Naive B cell (primary cell): ENCODE data around the gene ELP4. TPM values are rescaled to one million over a fixed set of nuclear protein-coding genes. Genes with fewer than 3 reads are reported as not detected.

Experiments used
- ATAC-seq, 2 donors: fragments of 150-1000 bp; cut with Tn5 transposase; 2 replicates each; pipeline ENCODE4 v1.10.0; 2021; ENCODE audit warnings: low read depth in 2 of 2, mild to moderate bottlenecking in 2 of 2, moderate library complexity in 2 of 2
- DNase-seq: peaks from one replicate; pipeline ENCODE4 v3.0.0; 2022
- H3K27ac Mint-ChIP-seq, 6 donors: one replicate each; pipeline ENCODE4 v1.8.0; 2020 to 2022; ENCODE audit warnings: mild to moderate bottlenecking in 6 of 6, mixed read lengths in 6 of 6, moderate library complexity in 5 of 6, inconsistent platforms in 2 of 6
- H3K27me3 Mint-ChIP-seq, 3 donors: one replicate each; pipeline ENCODE4 v1.8.0; 2021 to 2022; ENCODE audit warnings: mixed read lengths in 3 of 3, mild to moderate bottlenecking in 1 of 3
- H3K36me3 Mint-ChIP-seq, 2 donors: one replicate each; pipeline ENCODE4 v1.8.0; 2020 to 2022; ENCODE audit warnings: mixed read lengths in 2 of 2, inconsistent platforms in 1 of 2, mild to moderate bottlenecking in 1 of 2
- H3K4me1 Mint-ChIP-seq, 3 donors: one replicate each; pipeline ENCODE4 v1.8.0; 2020 to 2022; ENCODE audit warnings: mixed read lengths in 3 of 3, inconsistent platforms in 1 of 3, mild to moderate bottlenecking in 1 of 3, moderate library complexity in 1 of 3
- H3K4me3 Mint-ChIP-seq, 8 donors: one replicate each; pipeline ENCODE4 v1.8.0; 2020 to 2022; ENCODE audit warnings: mild to moderate bottlenecking in 8 of 8, mixed read lengths in 8 of 8, moderate library complexity in 8 of 8, inconsistent platforms in 2 of 8
- H3K9me3 Mint-ChIP-seq, 7 donors: one replicate each; pipeline ENCODE4 v1.8.0; 2020 to 2022; ENCODE audit warnings: mixed read lengths in 7 of 7, mild to moderate bottlenecking in 5 of 7, inconsistent platforms in 2 of 7, moderate library complexity in 1 of 7
- polyA plus RNA-seq, 6 donors: library from polyadenylated mRNA; unstranded; fragments of 300-500 nt; fragmentation: Illumina TruSeq; gene quantifications; one replicate each; pipeline ENCODE4 v1.2.3, GENCODE V29; 2021; ENCODE audit warnings: low read depth in 6 of 6

The ELP4 gene
- polyA plus RNA-seq, 6 donors from 2014 or later, result 16.7 to 25.0 (median 19.9) TPM

DNA sequence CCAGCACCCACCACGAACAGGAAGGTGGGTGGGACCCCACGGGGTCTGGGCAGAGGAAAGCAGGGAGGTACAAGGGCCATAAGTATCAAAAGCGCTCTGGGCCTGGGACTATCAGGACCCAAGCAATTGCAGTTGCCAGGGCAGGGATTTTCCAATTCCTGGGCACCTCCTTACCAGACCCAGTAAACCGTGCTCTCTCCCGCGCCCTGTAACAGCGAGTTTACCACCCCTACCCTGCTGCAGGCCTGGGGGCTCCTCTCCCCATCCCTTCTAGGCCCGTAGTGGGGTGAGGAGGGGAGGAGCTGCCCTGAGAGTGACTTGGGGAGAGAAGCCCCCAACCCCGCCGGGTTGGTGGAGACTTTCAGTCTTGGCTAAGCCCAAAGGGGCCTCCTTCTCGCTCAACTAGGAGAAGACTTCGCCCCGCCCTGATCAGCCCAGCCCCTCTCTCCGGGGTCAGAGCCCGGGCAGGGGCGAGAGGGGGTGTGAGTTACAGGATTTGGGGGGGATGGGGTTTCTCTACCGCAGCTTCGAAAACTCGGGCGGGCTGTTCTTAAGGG lies 296.1 kb downstream of the ELP4 start:
- Mint-ChIP-seq H3K9me3 (peaks cover 18 to 56% (median 51%) of the 10 kb centered on the region in 7 donors), H3K36me3 (peaks cover 7 to 67% of the 10 kb centered on the region in 2 donors), H3K4me1 (peaks cover 35 to 36% (median 35%) of the 10 kb centered on the region in 3 donors), H3K4me3 (peak overlapping the region in 1 of 8 donors; percentile 35), H3K27me3 (peaks cover 73 to 84% (median 84%) of the 10 kb centered on the region in 3 donors), H3K27ac (peak overlapping the region in 2 of 6 donors; percentile 7 to 26)
- no peak for DNase-seq
- no peak for ATAC-seq

DNA sequence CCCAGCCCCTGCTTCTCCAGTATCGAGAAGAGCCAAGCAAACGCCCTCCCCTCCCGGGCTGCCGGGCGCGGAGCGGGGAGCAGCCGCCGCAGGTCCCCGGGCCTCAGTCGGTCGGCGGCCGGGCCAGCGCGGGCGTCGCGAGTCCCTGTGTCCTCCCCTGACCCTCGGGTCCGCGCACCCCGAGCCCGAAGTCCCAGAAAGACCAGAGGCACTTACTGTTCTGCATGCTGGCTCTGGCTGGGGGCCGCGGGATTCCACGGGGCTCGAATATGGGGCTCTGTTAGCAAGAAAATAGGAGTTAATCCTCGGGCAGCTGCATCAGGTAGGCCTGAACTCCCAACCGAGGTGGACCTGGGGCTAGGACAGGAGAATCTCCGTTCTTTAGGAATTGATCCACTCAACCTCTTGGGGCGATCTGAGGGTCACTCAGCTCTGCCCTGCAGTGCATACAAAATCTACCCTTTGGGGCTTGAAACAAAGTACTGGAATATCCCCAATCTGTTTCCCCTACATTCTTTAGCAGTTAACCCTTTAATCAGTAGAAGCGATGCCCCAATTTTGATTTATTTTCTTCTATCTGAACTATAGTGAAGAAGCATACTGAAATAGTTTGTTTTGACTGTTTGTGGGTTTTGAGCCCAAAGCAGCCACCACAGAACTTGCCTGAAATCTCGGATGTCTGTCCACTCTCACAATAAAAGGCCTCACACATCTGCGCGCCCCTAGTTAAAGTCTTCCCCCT lies 296.8 kb downstream of the ELP4 start:
- DNase-seq, result no peak
- Mint-ChIP-seq H3K27me3 (peaks cover 73 to 84% (median 84%) of the 10 kb centered on the region in 3 donors), H3K4me3 (peak overlapping the region in 3 of 8 donors; percentile 0 to 67 (median 16)), H3K4me1 (peaks cover 41 to 42% (median 41%) of the 10 kb centered on the region in 3 donors), H3K36me3 (peaks cover 10 to 67% of the 10 kb centered on the region in 2 donors), H3K9me3 (peaks cover 16 to 55% (median 51%) of the 10 kb centered on the region in 7 donors), H3K27ac (peak overlapping the region in 3 of 6 donors; percentile 35 to 40 (median 35))
- ATAC-seq, result no peak

- DNase-seq (no peak), ATAC-seq (no peak)
- Mint-ChIP-seq H3K4me1 (peaks cover 45 to 49% (median 46%) of the 10 kb centered on the region in 3 donors), H3K4me3 (peak overlapping the region in 5 of 8 donors; percentile 15 to 67 (median 37)), H3K27ac (peak overlapping the region in 3 of 6 donors; percentile 35 to 40 (median 35)), H3K27me3 (peaks cover 74 to 87% (median 87%) of the 10 kb centered on the region in 3 donors), H3K36me3 (peaks cover 10 to 70% of the 10 kb centered on the region in 2 donors), H3K9me3 (peaks cover 18 to 57% (median 54%) of the 10 kb centered on the region in 7 donors)
These were observed 297.6 kb downstream of the ELP4 start for GRCh38 chr11:31806928-31807798.

DNA sequence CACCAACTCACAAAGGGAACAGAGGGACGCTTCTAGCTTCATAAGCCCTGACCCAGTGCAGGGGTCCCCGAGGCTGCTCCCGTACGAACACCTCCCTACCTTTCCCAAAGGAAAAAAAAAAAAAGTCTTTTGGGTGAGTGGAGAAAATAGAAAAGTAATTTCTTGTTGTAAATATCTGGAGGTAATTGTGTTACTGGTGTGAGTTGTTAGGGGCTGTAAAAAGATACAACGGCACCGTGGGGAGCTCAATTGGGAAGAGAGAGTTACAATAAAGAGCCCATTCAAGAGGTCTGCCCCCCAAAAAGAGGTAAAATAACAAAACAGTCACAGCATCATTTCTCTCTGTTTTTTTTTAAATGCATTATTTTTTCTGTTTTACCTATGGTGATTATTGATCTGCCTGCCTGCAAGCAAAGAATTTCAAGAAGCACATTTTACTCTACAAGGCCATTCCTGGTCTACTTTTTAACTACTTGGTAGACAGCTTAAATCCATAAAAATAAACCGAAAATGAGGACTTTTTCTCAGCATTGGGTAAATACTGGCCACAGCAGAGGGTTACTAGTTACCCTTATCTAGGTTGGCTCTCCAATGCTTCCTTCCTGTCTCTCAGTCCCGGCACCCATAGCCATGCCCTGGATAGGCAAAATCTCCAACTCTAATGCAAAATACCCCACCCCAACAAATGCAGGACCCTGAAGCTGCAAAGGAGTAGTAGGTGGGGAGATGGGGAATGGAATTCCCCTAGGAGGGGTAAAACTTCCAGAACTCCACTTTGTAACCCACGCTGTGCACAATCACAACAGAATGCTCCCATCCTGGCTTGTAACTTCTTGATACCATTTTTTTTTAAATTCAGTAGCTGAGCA lies 298.5 kb downstream of the ELP4 start:
- peaks cover 71 to 85% (median 85%) of the 10 kb centered on the region in 3 donors for H3K27me3 Mint-ChIP-seq
- DNase-seq (no peak), ATAC-seq (no peak)
- peak overlapping the region in 4 of 8 donors; percentile 28 to 67 (median 38) for H3K4me3 Mint-ChIP-seq
- H3K9me3 Mint-ChIP-seq, result peaks cover 12 to 54% (median 50%) of the 10 kb centered on the region in 7 donors
- peaks cover 10 to 65% of the 10 kb centered on the region in 2 donors for H3K36me3 Mint-ChIP-seq
- H3K4me1 Mint-ChIP-seq, result peaks cover 46 to 55% (median 50%) of the 10 kb centered on the region in 3 donors
- H3K27ac Mint-ChIP-seq, result peak overlapping the region in 4 of 6 donors; percentile 10 to 66 (median 37)

DNA sequence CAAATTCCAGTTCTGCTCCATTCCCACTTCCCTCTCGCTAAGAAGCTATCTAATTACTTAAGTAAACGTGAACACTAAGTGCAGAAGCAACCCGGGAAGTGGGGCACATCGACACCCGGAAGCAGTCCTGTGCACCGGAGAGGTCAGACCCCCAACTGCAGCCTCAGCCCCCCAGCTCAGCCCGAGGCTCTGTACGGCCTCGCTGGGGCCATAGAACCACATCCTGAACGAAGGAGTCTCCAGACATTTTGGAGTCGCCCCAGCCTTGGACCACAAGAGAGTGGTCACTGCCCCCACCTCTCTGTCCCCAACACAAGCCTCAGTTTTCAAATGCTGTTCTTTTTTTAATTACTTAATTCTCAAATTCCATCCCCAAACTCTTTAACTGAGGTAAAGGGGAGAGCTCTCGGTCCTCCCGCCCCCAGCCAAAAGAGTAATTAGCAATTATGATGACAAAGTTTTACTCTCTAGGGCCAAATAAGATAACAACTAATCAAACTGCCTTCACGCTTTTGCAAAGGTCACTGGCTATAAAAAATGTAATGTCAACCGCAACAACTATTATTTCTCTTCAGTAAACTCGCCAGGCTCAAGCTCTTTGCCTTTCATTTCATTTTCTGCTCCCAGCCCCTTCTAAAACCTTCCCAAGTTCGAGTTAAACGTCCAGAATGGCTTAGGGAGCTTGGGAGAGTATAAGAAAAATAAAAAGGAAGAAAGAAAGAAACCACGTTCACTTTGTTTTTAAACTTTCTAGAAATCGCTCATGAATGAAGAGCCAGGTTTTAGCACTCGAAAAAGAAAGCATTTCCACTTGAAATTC lies 299.4 kb downstream of the ELP4 start:
- Mint-ChIP-seq H3K36me3 (peaks cover 10 to 56% of the 10 kb centered on the region in 2 donors), H3K27ac (peak overlapping the region in 2 of 6 donors; percentile 58 to 64), H3K4me3 (peak overlapping the region; percentile 25 to 86 (median 76)), H3K4me1 (peaks cover 42 to 49% (median 46%) of the 10 kb centered on the region in 3 donors), H3K27me3 (peaks cover 68 to 76% (median 76%) of the 10 kb centered on the region in 3 donors), H3K9me3 (peaks cover 3 to 47% (median 41%) of the 10 kb centered on the region in 7 donors)
- ATAC-seq (no peak), DNase-seq (no peak)

DNA sequence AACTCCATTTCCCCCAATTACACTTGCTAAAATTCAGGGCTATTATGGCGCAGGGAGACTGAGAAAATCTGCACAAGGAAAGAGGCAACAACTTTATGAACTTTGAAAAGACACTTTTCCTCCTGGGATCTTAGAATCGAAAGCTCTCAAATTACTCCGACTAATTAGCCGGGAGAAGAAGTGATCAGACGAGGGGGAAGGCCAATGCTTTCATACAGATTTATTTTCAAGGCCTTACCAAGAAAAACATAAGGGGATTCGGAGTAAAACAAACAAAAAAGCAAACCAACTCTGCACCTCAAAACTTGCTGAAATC lies 299.9 kb downstream of the ELP4 start:
- no peak for ATAC-seq
- DNase-seq, result no peak
- H3K36me3 Mint-ChIP-seq, result peaks cover 10 to 51% of the 10 kb centered on the region in 2 donors
- H3K4me3 Mint-ChIP-seq, result peak overlapping the region; percentile 44 to 86 (median 80)
- H3K9me3 Mint-ChIP-seq, result peaks cover 0 to 42% (median 35%) of the 10 kb centered on the region in 7 donors
- peaks cover 67 to 75% (median 75%) of the 10 kb centered on the region in 3 donors for H3K27me3 Mint-ChIP-seq
- H3K4me1 Mint-ChIP-seq, result peaks cover 36 to 48% (median 40%) of the 10 kb centered on the region in 3 donors
- H3K27ac Mint-ChIP-seq, result peak overlapping the region in 3 of 6 donors; percentile 58 to 90 (median 64)

DNA sequence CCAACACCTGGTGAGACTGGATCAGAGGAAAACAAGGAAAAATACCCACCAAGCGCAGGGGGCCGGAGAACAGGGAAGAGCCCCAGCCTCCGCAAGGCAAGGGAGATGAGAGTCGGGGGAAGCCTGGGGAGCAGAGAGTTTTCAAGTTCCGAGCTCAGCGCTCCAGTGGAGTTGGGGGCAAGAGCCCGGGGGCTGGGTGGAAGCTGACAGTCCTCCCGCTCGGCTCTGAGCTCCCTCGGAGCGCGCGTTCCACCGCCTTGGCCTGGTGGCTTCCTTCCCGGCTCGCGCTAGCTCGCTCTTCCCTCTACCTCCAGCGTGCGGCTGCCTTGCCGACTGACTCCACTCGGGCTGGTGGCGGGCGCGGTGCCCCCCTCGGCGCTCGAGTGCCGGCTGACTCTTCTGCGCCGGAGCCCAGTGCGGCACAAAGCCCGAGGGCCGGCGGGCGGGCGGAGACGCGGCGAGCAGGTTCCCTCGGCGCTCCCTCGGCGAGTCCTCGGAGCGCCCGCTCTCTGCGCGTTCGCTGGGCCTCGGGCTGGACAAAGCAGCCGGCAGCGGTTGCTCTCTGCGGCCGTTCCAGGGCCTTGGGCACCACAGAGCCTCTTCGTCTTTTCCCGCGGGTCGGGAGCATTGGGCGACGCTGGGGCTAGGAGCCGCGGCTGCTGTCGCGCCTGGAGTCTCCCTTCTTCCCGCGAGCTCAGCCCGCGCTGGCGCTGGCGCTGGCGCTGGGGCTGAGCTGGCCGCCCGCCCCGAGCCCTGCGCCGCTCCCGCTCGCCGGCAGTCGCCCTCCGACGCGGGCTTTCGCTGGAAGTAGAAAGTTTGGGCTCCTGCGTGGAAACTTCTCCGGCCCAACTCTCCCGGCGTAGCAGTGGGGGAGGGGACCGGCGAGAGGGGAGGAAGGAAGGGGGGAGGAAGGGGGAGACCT lies 300.6 kb downstream of the ELP4 start:
- DNase-seq, result no peak
- Mint-ChIP-seq H3K4me3 (peak overlapping the region; percentile 76 to 93 (median 88)), H3K36me3 (peaks cover 10 to 50% of the 10 kb centered on the region in 2 donors), H3K27me3 (peaks cover 68 to 77% (median 76%) of the 10 kb centered on the region in 3 donors), H3K9me3 (peaks cover 0 to 41% (median 31%) of the 10 kb centered on the region in 7 donors), H3K4me1 (peaks cover 36 to 50% (median 41%) of the 10 kb centered on the region in 3 donors), H3K27ac (peak overlapping the region in 3 of 6 donors; percentile 77 to 90 (median 87))
- ATAC-seq, result no peak

DNA sequence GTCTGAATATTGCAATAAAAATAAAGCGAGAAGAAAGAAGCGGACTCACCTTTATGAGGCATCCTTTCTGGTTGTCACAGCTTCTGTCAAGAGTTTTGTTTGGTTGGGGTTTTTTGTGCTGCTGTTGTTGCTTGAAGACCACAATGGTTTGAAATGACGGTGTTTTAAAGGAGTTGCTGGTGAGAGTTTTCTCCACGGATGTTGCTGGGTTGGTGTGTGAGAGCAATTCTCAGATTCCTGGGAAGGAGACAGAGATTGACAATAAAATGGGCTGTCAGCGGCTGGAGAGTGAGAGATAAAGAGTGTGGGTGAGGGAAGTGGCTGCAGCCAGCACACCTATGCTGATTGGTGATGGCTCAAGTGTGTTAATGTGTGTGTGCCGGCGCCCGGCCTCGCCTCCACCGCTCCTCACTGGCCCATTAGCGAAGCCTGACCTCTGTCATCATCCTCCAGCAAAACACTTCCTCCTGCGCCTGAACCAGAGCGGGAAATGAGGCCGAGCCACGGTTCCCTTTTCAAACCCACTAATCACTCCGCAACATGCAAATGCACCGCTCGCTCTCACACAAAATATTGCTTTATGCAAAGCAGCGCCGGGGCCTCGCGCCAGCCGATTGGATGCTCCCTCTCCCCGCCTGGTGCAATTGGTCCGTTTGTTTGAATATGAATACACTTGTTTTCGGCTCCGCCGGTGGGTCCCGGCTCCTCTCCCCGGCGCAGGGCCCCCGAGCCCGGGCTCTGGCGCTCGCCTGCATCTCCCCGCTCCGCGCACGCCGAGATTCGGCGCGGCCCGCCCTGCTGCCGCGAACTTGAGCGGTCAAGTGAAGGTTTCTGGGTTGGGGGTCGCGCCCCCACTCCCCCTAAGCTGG lies 301.4 kb downstream of the ELP4 start, which contains the start of gene PAX6:
Gene PAX6, minus strand, starts transcription at position 544 of the 869 bp plus-strand sequence. CDS start 4,911 bp downstream, outside the sequence.
- H3K36me3 Mint-ChIP-seq, result peaks cover 10 to 50% of the 10 kb centered on the region in 2 donors

GRCh38 chr11:31812383-31813381 lies 303.1 kb downstream of the ELP4 start:
- DNase-seq (no peak), ATAC-seq (no peak)
- Mint-ChIP-seq H3K27ac (peak overlapping the region in 4 of 6 donors; percentile 20 to 68 (median 66)), H3K36me3 (peaks cover 10 to 37% of the 10 kb centered on the region in 2 donors), H3K4me3 (peak overlapping the region; percentile 76 to 91 (median 86)), H3K27me3 (peaks cover 66 to 74% (median 71%) of the 10 kb centered on the region in 3 donors), H3K9me3 (peaks cover 0 to 35% (median 24%) of the 10 kb centered on the region in 7 donors), H3K4me1 (peaks cover 48 to 65% (median 58%) of the 10 kb centered on the region in 3 donors)

More for the DNA sequence above, 301.4 kb downstream of the ELP4 start, which contains the start of gene PAX6:
- H3K27me3 Mint-ChIP-seq, result peaks cover 71 to 81% (median 79%) of the 10 kb centered on the region in 3 donors
- ATAC-seq, result peak; percentile 80 to 84
- peak within 1 kb of the TSS in 5 of 6 donors; percentile 14 to 93 (median 77) for H3K27ac Mint-ChIP-seq
- H3K4me1 Mint-ChIP-seq, result peaks cover 40 to 57% (median 48%) of the 10 kb centered on the region in 3 donors
- peak within 1 kb of the TSS; percentile 76 to 93 (median 89) for H3K4me3 Mint-ChIP-seq
- H3K9me3 Mint-ChIP-seq, result peaks cover 0 to 42% (median 31%) of the 10 kb centered on the region in 7 donors
- peak; percentile 74 for DNase-seq
